HepG2 (cell line): Measurements from ENCODE around the gene CSMD2. TPM values are rescaled to one million over a fixed set of nuclear protein-coding genes. Genes with fewer than 3 reads are reported as not detected.

ENCODE experiments used
- ATAC-seq: fragments of 200-7000 bp; cut with Tn5 transposase; 3 replicates; pipeline ENCODE4 v1.9.1; 2020; ENCODE audit warnings: mild to moderate bottlenecking, moderate library complexity
- BruUV-seq: library from RNA; stranded (reverse); fragments of 400-500 nt; replicated peaks from 2 replicates; lab custom pipeline; 2021; lab: Mats Ljungman, UMichigan
- CTCF ChIA-PET: fragments of 300-600 bp; formaldehyde crosslinking; extraction: SDS; loops from one replicate; lab custom pipeline; 2021; ENCODE audit warnings: low total read pairs, inconsistent platforms, low intra/inter-chr PET ratio; lab: Yijun Ruan, JAX
- POLR2A ChIA-PET: fragments of 350-600 bp; sonication (Branson Sonifier 250); formaldehyde crosslinking; loops from one replicate; lab custom pipeline; 2020; ENCODE audit warnings: antibody characterized with exemption, inconsistent platforms; lab: Yijun Ruan, JAX
- DNase-seq: peaks from one replicate; pipeline ENCODE4 v3.0.0-alpha.2; 2015; ENCODE audit warnings: low spot score
- FAIRE-seq: peaks from 3 replicates; lab custom pipeline; 2011; peaks lifted over from hg19 to GRCh38; lab: Jason Lieb, UNC
- H2AFZ ChIP-seq: one replicate; pipeline ENCODE4 v1.6.1; 2011; ENCODE audit warnings: low read length, inconsistent platforms
- H3K27ac ChIP-seq: fragments of 300-600 bp; 3 replicates; pipeline ENCODE4 v1.8.0; 2011; ENCODE audit warnings: mixed run types, mild to moderate bottlenecking, mixed read lengths, low read length, inconsistent platforms; ENCODE audit not compliant: insufficient read depth; ENCODE audit errors: extremely low read length
- H3K27me3 ChIP-seq, 2 experiments: fragments of 200-600 bp in 1 of 2; 2 replicates in 1 of 2; 3 replicates in 1 of 2; pipeline versions ENCODE4 v1.6.0 to v1.8.0; 2011; ENCODE audit warnings: low read length in 2 of 2, mild to moderate bottlenecking in 2 of 2, moderate library complexity in 2 of 2, inconsistent platforms in 1 of 2; ENCODE audit not compliant: insufficient read depth in 2 of 2, control insufficient read depth in 1 of 2
- H3K36me3 ChIP-seq, 2 experiments: fragments of 200-600 bp in 1 of 2; replicated peaks in 1 of 2; 2 replicates in 1 of 2; 3 replicates in 1 of 2; pipeline versions ENCODE4 v1.5.1 to v1.8.0; 2011; ENCODE audit warnings: low read length in 2 of 2, inconsistent platforms in 1 of 2; ENCODE audit not compliant: insufficient read depth in 2 of 2, control insufficient read depth in 1 of 2
- H3K4me1 ChIP-seq: 2 replicates; pipeline ENCODE4 v1.5.1; 2012; ENCODE audit warnings: low read length, inconsistent platforms; ENCODE audit not compliant: insufficient read depth
- H3K4me2 ChIP-seq: 2 replicates; pipeline ENCODE4 v1.6.0; 2011; ENCODE audit warnings: low read depth, low read length, inconsistent platforms
- H3K4me3 ChIP-seq, 3 experiments: fragments of 200-600 bp in 1 of 3; sonication (generic), shearing (Covaris generic) in 1 of 3; replicated peaks in 1 of 3; 2 replicates each; pipeline ENCODE4 v1.5.1; 2011 to 2016; ENCODE audit warnings: low read length in 3 of 3, inconsistent platforms in 2 of 3, low read depth in 2 of 3, mild to moderate bottlenecking in 2 of 3, control low read depth in 1 of 3, mixed read lengths in 1 of 3; ENCODE audit not compliant: insufficient read depth in 1 of 3
- H3K79me2 ChIP-seq: one replicate; pipeline ENCODE4 v1.6.1; 2011; ENCODE audit warnings: low read length, inconsistent platforms; ENCODE audit not compliant: insufficient read depth
- H3K9ac ChIP-seq: 2 replicates; pipeline ENCODE4 v1.6.0; 2011; ENCODE audit warnings: mild to moderate bottlenecking, low read depth, low read length, inconsistent platforms; ENCODE audit not compliant: insufficient read depth
- H3K9me3 ChIP-seq: 2 replicates; pipeline ENCODE4 v1.5.1; 2012; ENCODE audit warnings: mild to moderate bottlenecking, low read length
- H4K20me1 ChIP-seq: 2 replicates; pipeline ENCODE4 v1.6.0; 2011; ENCODE audit warnings: inconsistent platforms, mild to moderate bottlenecking, low read length, moderate library complexity; ENCODE audit not compliant: insufficient read depth
- BCL6 ChIP-seq: IDR thresholded peaks from 2 replicates; pipeline ENCODE4 v1.6.1; 2016; ENCODE audit warnings: missing genetic modification reagents, missing compliant biosample characterization
- CREB1 ChIP-seq, 2 experiments: fragments of 450-650 bp in 1 of 2; IDR thresholded peaks; 2 replicates each; pipeline ENCODE4 v1.6.1; 2016 to 2017; ENCODE audit warnings: control low read depth in 1 of 2, mild to moderate bottlenecking in 1 of 2, missing compliant biosample characterization in 1 of 2, missing genetic modification characterization in 1 of 2
- DR1 ChIP-seq: sonication (generic); formaldehyde crosslinking; IDR thresholded peaks from 2 replicates; pipeline ENCODE4 v1.8.0; 2021; ENCODE audit warnings: mild to moderate bottlenecking, missing genetic modification reagents, inconsistent platforms
- ETV6 ChIP-seq: sonication (generic); formaldehyde crosslinking; conservative IDR thresholded peaks from 2 replicates; pipeline ENCODE4 v1.4.0; 2020; ENCODE audit warnings: missing genetic modification reagents
- FOXK2 ChIP-seq: fragments of 450-650 bp; IDR thresholded peaks from 2 replicates; pipeline ENCODE4 v1.6.1; 2016
- HCFC1 ChIP-seq: fragments of 150-350 bp; IDR thresholded peaks from 2 replicates; pipeline ENCODE4 v1.6.1; 2014; ENCODE audit warnings: low read depth, low read length
- HMG20B ChIP-seq: conservative IDR thresholded peaks from 2 replicates; pipeline ENCODE4 v1.6.1; 2016; ENCODE audit warnings: missing genetic modification reagents, missing compliant biosample characterization
- IRF9 ChIP-seq: sonication (generic); formaldehyde crosslinking; IDR thresholded peaks from 2 replicates; pipeline ENCODE4 v1.8.0; 2022; ENCODE audit warnings: missing genetic modification reagents, mild to moderate bottlenecking, borderline replicate concordance
- KMT2B ChIP-seq: IDR thresholded peaks from 2 replicates; pipeline ENCODE4 v1.6.1; 2016; ENCODE audit warnings: missing genetic modification reagents, missing compliant biosample characterization
- RXRB ChIP-seq: IDR thresholded peaks from 2 replicates; pipeline ENCODE4 v1.6.1; 2016; ENCODE audit warnings: borderline replicate concordance, missing genetic modification reagents, missing compliant biosample characterization
- SRSF9 ChIP-seq: fragments of 200-400 bp; formaldehyde crosslinking; IDR thresholded peaks from 2 replicates; pipeline ENCODE4 v1.6.1; 2018; ENCODE audit warnings: borderline replicate concordance, mild to moderate bottlenecking, low read depth, low read length; ENCODE audit not compliant: insufficient read depth, poor library complexity, severe bottlenecking
- SUZ12 ChIP-seq: fragments of 150-350 bp; IDR thresholded peaks from 2 replicates; pipeline ENCODE4 v1.6.1; 2014; ENCODE audit warnings: low read depth, low read length
- TOE1 ChIP-seq: sonication (generic); formaldehyde crosslinking; IDR thresholded peaks from 2 replicates; pipeline ENCODE4 v1.4.0; 2020; ENCODE audit warnings: mild to moderate bottlenecking, missing genetic modification reagents
- ZBTB1 ChIP-seq: sonication (generic); formaldehyde crosslinking; IDR thresholded peaks from 2 replicates; pipeline ENCODE4 v1.4.0; 2020; ENCODE audit warnings: missing genetic modification reagents, borderline replicate concordance
- ZNF512B ChIP-seq: sonication (generic); formaldehyde crosslinking; IDR thresholded peaks from 2 replicates; pipeline ENCODE4 v1.5.1; 2020; ENCODE audit warnings: missing genetic modification reagents, mild to moderate bottlenecking, borderline replicate concordance
- ZNF530 ChIP-seq: sonication (generic); formaldehyde crosslinking; IDR thresholded peaks from 2 replicates; pipeline ENCODE4 v1.5.0; 2020; ENCODE audit warnings: low read depth, mild to moderate bottlenecking, missing genetic modification reagents
- ZNF710 ChIP-seq: sonication (generic); formaldehyde crosslinking; IDR thresholded peaks from 2 replicates; pipeline ENCODE4 v1.5.0; 2020; ENCODE audit warnings: mild to moderate bottlenecking, missing genetic modification reagents, borderline replicate concordance
- whole genome bisulfite sequencing: methylation state at CpG from one replicate; pipeline ENCODE4 v1.1.6; 2017; ENCODE audit warnings: low lambda C conversion rate; 5-methylcytosine and 5-hydroxymethylcytosine counted together
- in situ Hi-C: cut with HindIII; loops from 2 replicates; pipeline ENCODE4 v1.10.0; 2017; ENCODE audit warnings: low pct_unique_long_range_greater_than_20kb; ENCODE audit not compliant: extremely low pct_ligation_motif_present
- intact Hi-C: fragments of 100-400 bp; cut with micrococcal nuclease; formaldehyde crosslinking; loops from one replicate; pipeline ENCODE4 v1.10.0; 2022; ENCODE audit not compliant: unreplicated experiment
- polyA plus RNA-seq, 8 experiments: library from polyadenylated mRNA; depleted of rRNA in 3 of 8; stranded (reverse) in 7 of 8; unstranded in 1 of 8; fragments of >200 nt; fragmentation: Illumina TruSeq in 4 of 8; extraction: Trizol in 4 of 8; gene quantifications; 2 replicates each; pipeline versions ENCODE4 v1.2.1 to v1.2.3, GENCODE V29; 2011 to 2016; ENCODE audit warnings: low read depth in 4 of 8, missing spikeins in 1 of 8, mixed read lengths in 1 of 8; ENCODE audit not compliant: insufficient read depth in 1 of 8
- total RNA-seq, 5 experiments: library from RNA; depleted of rRNA; stranded (reverse); fragments of >200 nt; fragmentation: Illumina TruSeq; extraction: Trizol; gene quantifications; 2 replicates each; pipeline ENCODE4 v1.2.3, GENCODE V29; 2016; ENCODE audit warnings: low read depth in 1 of 5
- TF ChIP-seq, protein P1 (sequence below): sonication (generic); formaldehyde crosslinking; IDR thresholded peaks from 2 replicates; pipeline ENCODE4 v1.4.0; 2020; ENCODE audit warnings: mild to moderate bottlenecking, missing genetic modification reagents

The CSMD2 gene
- total and polyA plus RNA-seq, 2 of the 13 experiments (the other 11 are each of a cell fraction or from before 2014, with no cell fraction given), result not detected

GRCh38 chr1:34128186-34128889 lies 36.7 kb downstream of the CSMD2 start:
- Histone ChIP-seq H3K9ac (no peak overlapping the region), H2AFZ (no peak overlapping the region), H3K36me3 (no peaks in the 10 kb centered on the region), H3K79me2 (no peaks in the 10 kb centered on the region), H3K4me3 (no peak overlapping the region), H3K27me3 (no peaks in the 10 kb centered on the region; a peak in 1 of 5 replicates), H4K20me1 (no peaks in the 10 kb centered on the region), H3K9me3 (no peaks in the 10 kb centered on the region), H3K4me1 (no peaks in the 10 kb centered on the region), H3K4me2 (no peak overlapping the region), H3K27ac (no peak overlapping the region)
- TF ChIP-seq SRSF9 (no peak), IRF9 (no peak), DR1 (CRISPR knock-in tag) (no peak), HCFC1 (no peak), ZBTB1 (CRISPR knock-in tag) (no peak), BCL6 (no peak), RXRB (CRISPR knock-in tag) (no peak), ETV6 (CRISPR knock-in tag) (no peak), ZNF710 (CRISPR knock-in tag) (no peak), CREB1 (IDR thresholded peaks at IDR 0.05) (no peak), CREB1 (CRISPR knock-in tag; IDR thresholded peaks at IDR 0.05) (no peak), HMG20B (CRISPR knock-in tag) (no peak), SUZ12 (no peak), KMT2B (CRISPR knock-in tag) (no peak), TOE1 (CRISPR knock-in tag) (no peak), FOXK2 (no peak), ZNF512B (CRISPR knock-in tag) (no peak), ZNF530 (CRISPR knock-in tag) (no peak)
- TF ChIP-seq, protein P1, sequence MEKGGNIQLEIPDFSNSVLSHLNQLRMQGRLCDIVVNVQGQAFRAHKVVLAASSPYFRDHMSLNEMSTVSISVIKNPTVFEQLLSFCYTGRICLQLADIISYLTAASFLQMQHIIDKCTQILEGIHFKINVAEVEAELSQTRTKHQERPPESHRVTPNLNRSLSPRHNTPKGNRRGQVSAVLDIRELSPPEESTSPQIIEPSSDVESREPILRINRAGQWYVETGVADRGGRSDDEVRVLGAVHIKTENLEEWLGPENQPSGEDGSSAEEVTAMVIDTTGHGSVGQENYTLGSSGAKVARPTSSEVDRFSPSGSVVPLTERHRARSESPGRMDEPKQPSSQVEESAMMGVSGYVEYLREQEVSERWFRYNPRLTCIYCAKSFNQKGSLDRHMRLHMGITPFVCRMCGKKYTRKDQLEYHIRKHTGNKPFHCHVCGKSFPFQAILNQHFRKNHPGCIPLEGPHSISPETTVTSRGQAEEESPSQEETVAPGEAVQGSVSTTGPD (CRISPR knock-in tag), result no peak
- ChIA-PET CTCF (no interaction called here), POLR2A (no interaction called here)
- FAIRE-seq (no peak), DNase-seq (no peak), ATAC-seq (no peak)
- in situ Hi-C loops (no loop called here), intact Hi-C loops (no loop called here)
- no TSS peak for BruUV-seq
- 28% methylated on average over 6 of the region's 13 CpGs for WGBS
